ENCODE data around the gene EFHD2.

- TF ChIP-seq CTCF (IDR thresholded peaks at IDR 0.05; ENCODE audit: insufficient read depth, low read length), result no peak
- TF ChIP-seq SPI1 (IDR thresholded peaks at IDR 0.05; ENCODE audit: borderline replicate concordance, low read depth), result no peak
- TF ChIP-seq POLR2AphosphoS5 (IDR thresholded peaks at IDR 0.05; ENCODE audit: low read depth), result no peak
- no peak for TF ChIP-seq REST (IDR thresholded peaks at IDR 0.05; ENCODE audit: insufficient replicate concordance, low read depth)
Observed at GRCh38 chr1:15378729-15379128, 31.0 kb upstream of the EFHD2 start.

Measured in HL-60 (cell line).